Skin of body (tissue), 2 donors: ENCODE data around the gene FER. TPM values are rescaled to one million over a fixed set of nuclear protein-coding genes. Genes with fewer than 3 reads are reported as not detected.
"Not testable (repeated sequence)": the region's sequence is repeated elsewhere in the genome, so short reads cannot be mapped to it uniquely, and the experiment has no call there.

Source experiments
- DNase-seq: peaks from one replicate; lab custom pipeline; 2025; lab: John Stamatoyannopoulos, UW
- total RNA-seq: library from RNA; depleted of rRNA; stranded (reverse); fragments of >200 nt; gene quantifications from one replicate; pipeline ENCODE4 v1.2.3, GENCODE V29; 2014

The FER gene
- total RNA-seq, 1 donor from 2014 or later: 31.8 TPM

GRCh38 chr5:109030360-109031143 is 282.9 kb downstream of the FER start:
- no peak for DNase-seq

GRCh38 chr5:109034306-109034705 is 286.6 kb downstream of the FER start:
- DNase-seq: no peak

DNA sequence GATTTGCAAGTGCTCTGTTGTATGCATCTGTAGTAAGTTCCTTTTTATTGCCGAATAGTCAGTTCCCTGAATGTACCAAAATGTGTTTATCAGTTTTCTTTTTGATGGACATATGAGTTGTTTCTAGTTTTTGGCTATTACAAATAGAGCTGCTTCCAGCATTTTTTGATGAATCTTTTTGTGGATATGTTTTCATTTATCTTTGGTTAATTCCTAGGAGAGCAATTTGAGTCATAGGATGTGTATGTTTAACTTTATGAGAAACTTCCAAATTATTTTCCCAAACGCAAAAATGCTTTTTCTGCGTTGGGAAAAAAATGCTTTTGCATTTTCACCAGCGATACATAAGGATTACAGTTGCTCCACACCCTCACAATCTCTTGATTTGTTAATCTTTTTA is 287.7 kb downstream of the FER start:
- DNase-seq: peak; percentile 70

- DNase-seq: no peak
Measured at GRCh38 chr5:109038209-109038840, 290.6 kb downstream of the FER start.

DNA sequence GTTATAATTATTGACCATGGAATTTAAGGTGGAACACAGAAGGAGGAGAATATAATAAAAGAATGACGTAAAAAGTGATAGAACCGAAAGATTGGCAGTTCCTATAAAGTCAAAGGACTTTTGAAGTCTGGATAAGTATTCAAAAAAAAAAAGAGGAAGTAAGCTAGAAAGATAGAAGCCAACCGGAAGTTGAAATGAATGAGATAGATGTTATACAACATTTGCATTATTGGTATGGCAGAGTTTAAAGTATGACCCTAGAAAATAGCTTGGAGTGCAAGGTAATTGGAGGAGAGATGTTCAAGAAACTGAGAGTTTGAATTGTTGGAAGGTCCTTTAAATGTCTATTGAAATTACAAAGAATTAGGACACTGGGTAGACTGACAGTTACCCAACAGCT is 293.6 kb downstream of the FER start:
- no peak for DNase-seq

DNA sequence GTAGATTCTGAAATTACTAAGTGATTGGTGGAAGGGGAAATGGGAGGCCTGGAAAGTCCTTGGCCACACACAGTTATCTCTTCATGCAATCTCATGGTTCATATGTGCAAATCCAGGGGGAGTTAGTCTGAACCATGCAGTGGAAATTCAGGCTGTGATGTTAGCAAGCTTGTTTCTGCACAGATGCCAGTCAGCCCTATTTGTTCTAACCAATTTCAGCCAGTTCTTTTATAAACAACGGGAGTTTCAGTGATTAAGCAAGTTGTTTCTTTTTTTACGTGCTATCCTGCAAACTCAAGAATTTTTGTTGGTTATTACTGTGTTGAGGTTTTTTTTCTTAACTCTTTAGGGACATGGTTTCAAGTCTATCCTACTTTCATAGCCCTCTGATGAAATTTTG is 298.0 kb downstream of the FER start:
- no peak for DNase-seq

DNA sequence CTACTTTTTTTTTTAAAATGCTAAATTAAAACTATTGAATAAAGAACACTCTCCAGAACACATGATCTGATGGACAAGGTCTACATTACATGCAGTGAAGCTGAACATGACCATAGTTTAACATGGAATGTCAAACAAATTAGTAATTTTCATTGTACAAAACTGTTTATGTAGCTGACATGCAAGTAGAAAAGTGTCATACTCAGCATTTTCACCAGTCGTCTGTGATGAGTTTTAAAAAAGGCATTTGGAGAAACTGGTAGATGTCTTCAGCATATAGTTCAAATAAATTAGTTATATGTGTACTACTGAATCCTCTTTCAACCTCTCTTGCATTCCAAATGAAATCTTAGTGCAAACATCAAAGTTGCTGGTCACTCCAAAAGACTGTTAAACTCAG is 301.9 kb downstream of the FER start:
- no peak for DNase-seq

DNA sequence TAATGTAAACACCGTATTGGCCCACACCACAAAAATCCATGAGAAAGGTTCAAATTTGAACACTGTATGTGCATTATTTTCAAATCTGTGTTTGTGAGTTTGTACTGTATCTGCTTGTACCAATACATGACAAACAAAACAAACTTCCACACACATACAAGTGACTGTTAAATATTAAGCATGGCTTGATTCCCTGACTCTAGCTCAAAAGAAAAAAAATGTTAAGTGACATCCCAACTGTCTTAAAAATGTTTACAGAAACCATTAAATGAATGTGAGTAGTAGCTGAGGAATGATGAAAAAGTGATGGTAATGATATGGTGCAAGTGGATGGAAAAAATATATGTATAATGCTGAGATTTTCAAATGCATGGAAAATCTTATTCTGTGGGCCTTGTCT is 302.6 kb downstream of the FER start:
- not testable (repeated sequence) for DNase-seq

DNA sequence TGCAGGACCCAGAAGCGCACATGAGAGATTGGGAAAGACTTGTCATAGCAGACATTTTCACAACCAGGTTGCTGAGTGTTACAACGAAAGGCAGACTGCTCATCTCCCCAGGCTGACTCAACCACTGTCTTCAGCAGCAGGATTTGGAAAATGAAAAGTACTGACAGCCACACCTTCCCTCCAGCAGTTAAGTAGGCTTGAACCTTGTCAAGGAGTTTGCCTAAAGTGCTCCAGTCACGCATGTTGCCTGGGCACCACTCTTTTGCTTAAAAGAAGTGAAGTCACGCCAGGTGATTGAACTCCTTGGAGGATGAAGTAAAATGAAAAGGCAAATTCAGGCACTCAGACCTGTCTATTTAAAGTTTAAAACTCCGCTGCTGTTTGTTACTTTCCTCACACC is 304.5 kb downstream of the FER start:
- DNase-seq: not testable (repeated sequence)

DNA sequence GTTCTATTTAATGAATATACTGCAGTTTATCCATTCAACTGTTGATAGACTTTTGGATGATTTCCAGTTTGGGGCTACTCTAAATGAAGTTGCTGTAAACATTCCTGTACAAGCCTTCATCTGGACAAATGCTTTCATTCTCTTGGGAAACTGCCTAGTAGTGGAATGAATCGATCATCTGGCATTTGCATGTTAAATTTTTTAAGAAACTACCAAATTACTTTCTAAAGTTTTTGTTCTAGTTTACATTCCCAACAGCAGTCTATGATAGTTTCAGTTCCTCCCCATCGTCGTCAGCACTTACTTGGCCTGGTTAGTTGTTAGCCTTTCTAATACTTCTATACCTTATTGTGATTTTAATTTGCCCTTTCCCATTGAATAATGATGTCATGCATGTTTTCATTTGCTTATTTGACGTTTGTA is 306.3 kb downstream of the FER start:
- peak; percentile 27 for DNase-seq

DNA sequence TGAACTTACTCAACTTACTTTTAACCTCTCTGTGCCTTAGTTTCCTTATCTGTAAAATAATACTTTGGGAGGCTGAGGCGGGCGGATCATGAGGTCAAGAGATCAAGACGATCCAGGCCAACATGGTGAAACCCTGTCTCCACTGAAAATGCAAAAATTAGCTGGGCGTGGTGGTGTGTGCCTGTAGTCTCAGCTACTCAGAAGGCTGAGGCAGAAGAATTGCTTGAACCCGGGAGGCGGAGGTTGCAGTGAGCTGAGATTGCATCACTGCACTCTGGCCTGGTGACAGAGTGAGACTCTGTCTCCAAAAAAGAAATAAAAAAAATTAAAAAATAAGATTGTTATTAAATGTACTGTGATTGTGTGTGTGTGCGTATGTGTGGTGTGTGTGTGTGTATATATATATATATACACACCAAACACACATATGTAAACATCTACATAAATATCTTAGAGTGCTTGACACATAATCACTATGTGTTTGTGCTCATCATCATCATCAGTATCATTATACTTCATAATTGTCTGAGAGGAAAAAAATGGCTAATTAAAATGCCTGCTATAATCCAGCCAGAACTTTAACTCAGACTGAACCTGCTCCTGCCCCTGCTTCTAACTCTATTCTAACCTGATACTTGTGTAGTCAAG is 312.8 kb downstream of the FER start:
- no peak for DNase-seq

GRCh38 chr5:109062664-109063063 is 315.0 kb downstream of the FER start:
- no peak for DNase-seq

DNA sequence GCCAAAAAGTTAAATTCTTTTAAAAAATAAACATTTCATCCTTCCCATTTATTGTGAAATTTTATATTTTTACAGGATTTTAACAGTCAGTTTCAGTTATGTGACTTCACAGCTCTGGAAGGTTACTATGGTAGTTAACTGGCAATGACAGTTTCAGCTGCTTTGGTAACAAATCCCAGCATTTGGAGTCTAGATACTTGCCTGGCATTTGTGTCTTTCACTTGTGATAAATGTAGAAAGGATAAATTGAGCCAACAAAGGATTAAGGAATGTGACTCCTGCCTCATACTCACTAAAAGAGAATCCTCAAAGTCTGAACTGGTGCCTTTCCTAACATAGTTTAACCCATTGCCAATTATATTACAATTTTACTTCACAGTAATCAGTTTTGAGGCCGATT is 315.5 kb downstream of the FER start:
- DNase-seq: no peak

DNA sequence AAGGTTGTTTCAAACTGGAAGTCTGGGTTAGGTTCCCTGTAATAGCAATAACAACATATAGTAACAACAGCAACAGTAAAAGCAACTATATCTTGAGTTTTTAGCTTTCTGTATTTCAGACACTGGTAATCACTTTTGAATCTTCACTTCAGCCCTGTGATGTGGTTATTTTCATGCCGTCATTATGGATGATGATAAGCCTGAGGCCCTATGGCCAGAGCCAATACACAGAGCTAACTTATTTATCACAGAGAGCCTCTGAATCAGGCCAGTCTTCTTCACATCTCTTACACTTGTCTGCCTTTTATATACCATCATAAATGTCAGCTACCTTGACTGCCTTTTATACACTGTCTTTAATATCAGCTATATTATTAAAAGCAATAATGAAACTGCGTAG is 329.0 kb downstream of the FER start:
- DNase-seq: no peak

DNA sequence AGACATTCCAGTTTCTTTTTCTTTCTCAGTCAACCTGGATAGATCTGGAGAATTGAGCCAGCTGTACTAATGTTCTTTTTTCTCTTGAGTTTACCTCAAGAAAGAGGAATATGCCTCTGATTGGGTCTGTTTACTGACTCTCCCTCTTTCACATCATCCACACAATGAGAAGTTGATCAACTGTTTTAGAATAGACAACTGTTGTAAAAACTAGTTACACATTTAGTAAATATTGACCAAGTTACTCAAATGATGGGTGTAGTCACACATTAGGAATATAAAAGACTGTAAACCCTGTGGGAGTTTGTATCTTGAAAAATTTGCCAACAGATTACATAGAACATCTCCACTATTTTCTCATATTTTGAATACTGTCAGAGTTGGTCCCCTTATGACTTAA is 330.8 kb downstream of the FER start:
- DNase-seq: no peak

GRCh38 chr5:109080481-109080880 is 332.8 kb downstream of the FER start:
- DNase-seq: no peak

DNA sequence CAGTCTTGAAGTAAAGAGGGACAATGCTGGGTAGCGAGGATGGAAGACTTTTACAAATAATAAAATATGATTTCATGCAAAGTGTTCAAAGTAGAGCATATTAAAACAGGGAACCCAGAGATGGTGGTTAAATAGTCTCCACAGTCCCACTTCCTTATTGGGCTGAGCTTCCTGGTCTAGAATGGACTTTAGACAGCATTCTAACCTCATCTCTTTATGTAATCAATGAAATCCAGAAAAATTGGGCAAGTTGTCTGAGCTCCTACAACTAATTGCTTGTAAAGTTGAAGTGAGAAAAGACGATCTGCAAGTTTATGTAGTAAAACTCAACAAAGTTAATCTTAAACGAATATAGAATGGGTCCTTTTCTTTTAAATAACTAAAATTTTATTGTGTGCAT is 333.2 kb downstream of the FER start:
- DNase-seq: no peak

DNA sequence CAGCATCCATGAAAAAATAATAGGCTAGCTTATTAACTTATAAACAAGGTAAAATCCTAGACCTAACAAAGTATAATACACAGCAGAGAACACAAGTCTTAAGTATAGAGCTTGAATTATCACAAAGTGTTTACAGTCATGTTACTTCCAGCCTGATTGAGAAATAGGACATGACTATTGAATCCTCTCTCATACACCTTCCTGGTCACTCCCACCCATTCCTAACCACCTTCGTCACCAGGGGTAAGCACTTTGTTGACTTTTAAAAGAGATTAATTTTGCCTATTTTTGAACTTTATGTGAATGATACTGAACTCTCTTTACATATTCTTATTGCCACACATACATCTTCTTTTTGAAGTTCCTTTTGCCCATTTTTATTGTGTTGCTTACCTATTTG is 336.2 kb downstream of the FER start:
- DNase-seq: no peak

DNA sequence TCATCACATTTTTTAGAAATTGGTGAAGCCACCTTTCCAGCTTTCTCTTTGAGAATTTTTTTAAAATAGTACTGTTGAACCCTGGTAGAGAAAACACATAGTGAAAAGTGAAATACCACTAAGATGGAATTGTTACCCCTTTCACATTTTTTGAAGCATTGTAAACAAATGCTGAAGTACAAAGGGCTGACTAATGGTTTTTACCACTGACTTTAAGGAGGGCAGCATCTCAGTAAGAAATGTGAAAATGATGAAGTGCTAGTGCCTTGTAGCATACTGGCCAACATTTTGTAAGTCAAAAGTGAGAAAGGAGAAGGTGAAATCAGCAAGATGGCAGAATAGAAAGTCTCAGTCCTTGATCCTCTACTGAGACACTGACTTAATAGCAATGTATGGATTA is 341.5 kb downstream of the FER start:
- no peak for DNase-seq

DNA sequence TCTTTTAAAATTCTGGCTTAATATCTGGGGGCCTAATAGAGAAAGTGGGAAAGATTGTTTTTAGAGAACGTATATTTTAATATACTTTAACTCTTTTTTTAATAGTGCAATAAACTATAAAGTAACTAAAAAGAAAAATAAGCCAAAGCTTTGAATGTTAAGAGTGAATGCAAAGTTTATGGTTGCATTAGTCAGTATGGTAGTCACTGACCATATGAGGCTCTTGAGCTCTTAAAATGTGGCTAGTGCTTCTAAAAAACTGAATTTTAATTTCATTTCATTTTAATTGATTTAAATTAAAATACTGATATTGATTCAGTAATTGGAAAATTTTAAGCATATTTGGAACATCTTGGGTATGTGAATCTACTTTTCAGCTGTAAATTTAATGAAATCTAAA is 351.4 kb downstream of the FER start:
- DNase-seq: no peak

DNA sequence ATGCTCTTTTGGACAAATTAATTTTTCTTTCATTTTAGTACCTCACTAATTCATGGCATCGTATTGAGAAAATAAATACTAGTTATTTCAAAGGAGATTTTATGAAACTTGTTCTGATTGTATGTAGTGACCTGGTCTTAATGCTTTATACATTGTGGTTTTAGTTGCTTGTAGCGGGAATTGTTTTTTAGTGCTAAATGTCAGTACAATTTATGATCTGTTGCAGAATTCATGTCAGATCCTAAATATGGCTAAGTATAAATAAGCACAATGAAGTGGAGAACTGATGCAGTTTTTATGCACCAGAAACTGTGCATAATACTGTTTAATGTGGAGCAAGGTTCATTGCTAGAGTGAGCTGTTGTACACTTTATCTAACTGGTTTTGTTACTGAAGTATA is 353.3 kb downstream of the FER start:
- DNase-seq: no peak

DNA sequence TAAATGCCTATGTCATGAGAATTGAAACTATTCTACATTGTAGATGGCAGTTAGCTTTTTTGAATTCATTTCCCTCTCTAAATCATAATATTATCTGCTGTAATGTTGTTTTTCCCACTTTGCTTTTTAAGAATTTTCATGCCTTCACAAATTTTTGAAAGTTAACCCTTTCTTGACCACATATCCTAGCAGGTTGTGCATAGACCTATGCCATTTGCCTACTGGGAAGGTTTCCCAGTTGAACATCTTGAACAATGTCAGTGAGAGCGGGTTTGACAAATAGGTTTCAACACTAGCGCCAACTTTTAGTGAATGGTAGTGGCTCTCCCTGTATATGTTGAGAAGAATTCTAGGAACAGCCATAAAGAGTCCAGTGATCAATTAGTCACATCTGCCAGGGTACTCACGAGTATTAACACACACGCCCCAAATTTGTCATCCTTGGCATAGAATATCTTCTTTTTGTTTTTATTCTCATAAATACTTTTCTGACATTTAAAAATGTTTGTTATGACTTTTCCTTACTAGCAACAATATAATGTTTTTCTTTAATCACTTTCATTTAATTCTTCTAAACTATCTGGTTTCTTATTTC is 354.5 kb downstream of the FER start:
- no peak for DNase-seq
